GM19043 (cell line): ENCODE data around the gene ZMYND8.
"Not testable (repeated sequence)": the region's sequence is repeated elsewhere in the genome, so short reads cannot be mapped to it uniquely, and the experiment has no call there.

Experiments used
- ATAC-seq: cut with Tn5 transposase; IDR thresholded peaks from one replicate; pipeline ENCODE4 v1.9.1; 2021; ENCODE audit warnings: low read depth; ENCODE audit not compliant: unreplicated experiment

Gene ZMYND8

GRCh38 chr20:47256668-47257236 is 99.7 kb downstream of the ZMYND8 start:
- ATAC-seq = no peak

- no peak for ATAC-seq
Measured at GRCh38 chr20:47253872-47254271, 102.6 kb downstream of the ZMYND8 start.

GRCh38 chr20:47252879-47253307 is 103.6 kb downstream of the ZMYND8 start:
- ATAC-seq = no peak

- ATAC-seq = no peak
Measured at GRCh38 chr20:47251154-47252020, 105.1 kb downstream of the ZMYND8 start.

GRCh38 chr20:47250360-47250759 is 106.1 kb downstream of the ZMYND8 start:
- no peak for ATAC-seq

- no peak for ATAC-seq
Measured at GRCh38 chr20:47249913-47250312, 106.6 kb downstream of the ZMYND8 start.

- ATAC-seq = no peak
Measured at GRCh38 chr20:47248448-47248966, 108.0 kb downstream of the ZMYND8 start.

GRCh38 chr20:47247972-47248371 is 108.5 kb downstream of the ZMYND8 start:
- ATAC-seq = no peak

GRCh38 chr20:47246061-47246777 is 110.3 kb downstream of the ZMYND8 start:
- no peak for ATAC-seq

- not testable (repeated sequence) for ATAC-seq
Measured at GRCh38 chr20:47245166-47245565, 111.3 kb downstream of the ZMYND8 start.

GRCh38 chr20:47244451-47244850 is 112.0 kb downstream of the ZMYND8 start:
- ATAC-seq = no peak

- no peak for ATAC-seq
Measured at GRCh38 chr20:47243532-47244305, 112.8 kb downstream of the ZMYND8 start.

GRCh38 chr20:47243003-47243402 is 113.5 kb downstream of the ZMYND8 start:
- no peak for ATAC-seq

- ATAC-seq = no peak
Measured at GRCh38 chr20:47241345-47241781, 115.1 kb downstream of the ZMYND8 start.

GRCh38 chr20:47240096-47240495 is 116.4 kb downstream of the ZMYND8 start:
- not testable (repeated sequence) for ATAC-seq

- no peak for ATAC-seq
Measured at GRCh38 chr20:47239719-47240067, 116.8 kb downstream of the ZMYND8 start.

- no peak for ATAC-seq
Measured at GRCh38 chr20:47238780-47239718, 117.5 kb downstream of the ZMYND8 start.

GRCh38 chr20:47237715-47238114 is 118.8 kb downstream of the ZMYND8 start:
- ATAC-seq = no peak

- ATAC-seq = no peak
Measured at GRCh38 chr20:47236639-47236900, 119.9 kb downstream of the ZMYND8 start.
